GM19468 (cell line): ENCODE data around the gene RPIA.
A peak's percentile ranks its signal among the peaks of the same experiment; 100 is the strongest.
"Not testable (repeated sequence)": the region's sequence is repeated elsewhere in the genome, so short reads cannot be mapped to it uniquely, and the experiment has no call there.

Source experiments
- ATAC-seq: cut with Tn5 transposase; IDR thresholded peaks from one replicate; pipeline ENCODE4 v1.9.1; 2021; ENCODE audit warnings: mild to moderate bottlenecking, moderate library complexity, moderate number of reproducible peaks; ENCODE audit not compliant: unreplicated experiment; ENCODE audit errors: extremely low read depth

Gene RPIA

DNA sequence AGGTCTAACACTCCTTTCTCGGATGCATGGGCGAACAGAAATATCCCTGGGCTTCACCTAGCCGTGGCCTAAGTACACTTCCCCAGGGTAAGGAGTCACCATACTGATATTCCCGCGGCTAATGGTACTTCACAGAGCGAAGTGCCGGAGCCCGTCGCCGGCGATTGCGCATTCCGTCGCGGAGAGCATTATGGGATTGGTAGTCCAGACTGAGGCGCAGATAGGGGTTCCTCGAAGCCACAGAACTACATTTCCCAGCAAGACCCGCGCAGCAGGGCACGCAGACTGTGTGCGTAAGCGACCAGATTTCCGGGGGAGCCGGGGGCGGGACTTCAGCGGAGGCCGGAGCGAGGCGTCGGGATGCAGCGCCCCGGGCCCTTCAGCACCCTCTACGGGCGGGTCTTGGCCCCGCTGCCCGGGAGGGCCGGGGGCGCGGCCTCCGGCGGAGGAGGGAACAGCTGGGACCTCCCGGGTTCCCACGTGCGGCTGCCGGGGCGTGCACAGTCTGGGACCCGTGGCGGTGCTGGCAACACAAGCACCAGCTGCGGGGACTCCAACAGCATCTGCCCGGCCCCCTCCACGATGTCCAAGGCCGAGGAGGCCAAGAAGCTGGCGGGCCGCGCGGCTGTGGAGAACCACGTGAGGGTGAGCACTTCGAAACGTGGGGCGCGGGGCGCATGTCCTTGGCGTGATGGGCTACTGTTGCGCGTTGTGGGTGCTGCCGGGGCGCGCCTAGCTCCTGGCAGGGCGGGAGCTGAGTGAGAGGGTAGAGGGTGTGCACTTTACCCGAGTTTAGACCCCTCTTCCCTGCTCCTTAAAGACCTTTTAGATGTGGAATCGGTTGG lies at the start of gene RPIA:
RPIA (plus strand) TSS at position 335 of the 845 bp plus-strand sequence; CDS start at position 361, 26 bp downstream.
- peak; percentile 94 for ATAC-seq

- no peak for ATAC-seq
Measured at GRCh38 chr2:88642278-88642677, 49.2 kb upstream of the RPIA start.

DNA sequence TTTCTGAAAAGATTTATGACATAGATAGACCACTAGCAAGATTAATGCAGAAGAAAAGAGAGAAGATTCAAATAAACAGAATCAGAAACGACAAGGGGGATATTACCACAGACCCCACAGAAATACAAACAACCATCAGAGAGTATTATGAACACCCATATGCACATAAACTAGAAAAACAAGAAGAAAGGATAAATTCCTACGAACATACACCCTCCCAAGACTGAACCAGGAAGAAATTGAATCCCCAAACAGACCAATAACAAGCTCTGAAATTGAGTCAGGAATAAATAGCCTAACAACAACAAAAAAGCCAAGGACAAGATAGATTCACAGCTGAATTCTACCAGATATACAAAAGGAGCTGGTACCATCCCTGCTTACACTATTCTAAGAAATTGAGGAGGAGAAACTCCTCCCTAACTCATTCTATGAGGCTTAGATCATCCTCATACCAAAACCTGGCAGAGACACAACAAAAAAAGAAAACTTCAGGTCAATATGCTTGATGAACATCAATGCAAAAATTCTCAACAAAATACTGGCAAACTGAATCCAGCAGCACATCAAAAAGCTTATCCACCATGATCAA lies 46.1 kb upstream of the RPIA start:
- ATAC-seq = not testable (repeated sequence)

GRCh38 chr2:88651646-88652045 lies 39.8 kb upstream of the RPIA start:
- ATAC-seq = no peak

DNA sequence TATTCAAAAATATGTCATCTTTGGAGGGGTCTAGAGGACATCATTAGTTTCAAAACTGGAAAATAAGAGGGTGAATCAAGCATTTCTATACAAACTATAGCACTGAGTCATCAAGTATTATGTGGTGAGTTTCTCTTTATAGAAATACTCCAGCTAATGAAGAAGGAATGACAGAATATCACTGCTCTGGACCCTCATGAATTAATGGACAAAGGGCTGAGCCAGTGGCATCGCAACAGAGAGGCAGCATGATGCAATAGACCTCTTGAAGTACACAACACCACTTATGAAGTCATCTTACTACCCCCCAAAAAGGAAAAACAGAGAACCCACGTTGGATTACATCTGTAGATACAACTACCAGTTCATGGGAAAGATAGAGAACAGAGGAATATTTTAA lies 36.8 kb upstream of the RPIA start:
- no peak for ATAC-seq

DNA sequence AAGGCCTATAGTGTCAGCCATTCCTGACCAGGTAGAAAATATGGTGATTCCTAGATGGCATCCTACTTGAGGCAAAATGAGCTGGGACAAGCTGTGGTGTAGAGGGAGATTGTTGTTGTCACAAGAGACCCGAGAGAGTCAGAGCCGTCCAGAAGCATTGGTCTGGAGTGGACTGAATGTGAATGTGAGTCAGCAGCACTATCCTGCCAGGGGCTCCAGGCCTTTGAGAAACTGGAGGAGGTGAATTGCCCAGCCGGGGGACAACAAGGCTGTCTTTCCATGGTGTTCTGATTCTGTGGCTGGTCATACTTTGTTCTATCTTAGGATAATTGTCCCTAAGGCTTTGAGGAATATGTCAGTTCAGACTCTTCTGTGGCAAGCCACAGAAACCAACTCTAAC lies 34.8 kb upstream of the RPIA start:
- no peak for ATAC-seq

DNA sequence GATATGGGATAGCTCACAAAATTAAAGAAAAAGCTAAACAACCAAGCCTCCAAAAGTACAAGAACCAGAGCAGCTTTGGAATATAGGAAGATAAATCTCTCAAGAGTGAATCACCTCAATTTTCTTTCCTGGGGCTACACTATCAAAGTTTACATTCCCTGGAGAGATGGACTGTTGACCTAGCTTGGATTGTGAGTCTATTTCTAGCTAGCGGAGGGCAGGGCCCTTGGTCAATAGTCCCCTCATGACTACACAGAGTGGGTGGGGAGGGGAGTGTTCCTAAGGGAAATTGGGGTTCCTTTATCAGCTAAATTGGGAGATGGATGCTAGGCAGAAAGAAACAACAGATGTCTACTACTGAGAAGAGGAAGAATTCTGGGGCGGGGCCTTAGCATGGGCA lies 34.3 kb upstream of the RPIA start:
- no peak for ATAC-seq

GRCh38 chr2:88658326-88658725 lies 33.1 kb upstream of the RPIA start:
- ATAC-seq = no peak

GRCh38 chr2:88658881-88659537 lies 32.5 kb upstream of the RPIA start:
- ATAC-seq = no peak

DNA sequence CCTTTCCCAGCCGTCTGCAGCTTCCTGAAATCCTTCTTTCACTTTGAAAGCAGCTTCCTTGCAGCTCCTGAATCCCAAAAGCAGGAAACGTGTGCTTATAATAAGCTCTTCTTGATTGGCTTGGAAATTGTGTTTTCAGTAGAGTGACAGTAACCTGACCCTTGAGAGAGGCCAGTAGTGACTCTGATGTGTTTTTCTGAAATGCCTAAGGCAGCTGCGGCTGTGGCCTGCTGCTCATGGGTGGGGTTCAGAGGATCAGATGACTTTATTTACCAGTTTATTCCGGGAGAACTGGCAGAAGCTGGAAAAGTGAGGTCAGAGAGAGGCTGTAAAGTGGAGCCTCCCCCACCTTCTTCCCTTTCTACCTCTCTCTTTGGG lies 31.9 kb upstream of the RPIA start:
- no peak for ATAC-seq

DNA sequence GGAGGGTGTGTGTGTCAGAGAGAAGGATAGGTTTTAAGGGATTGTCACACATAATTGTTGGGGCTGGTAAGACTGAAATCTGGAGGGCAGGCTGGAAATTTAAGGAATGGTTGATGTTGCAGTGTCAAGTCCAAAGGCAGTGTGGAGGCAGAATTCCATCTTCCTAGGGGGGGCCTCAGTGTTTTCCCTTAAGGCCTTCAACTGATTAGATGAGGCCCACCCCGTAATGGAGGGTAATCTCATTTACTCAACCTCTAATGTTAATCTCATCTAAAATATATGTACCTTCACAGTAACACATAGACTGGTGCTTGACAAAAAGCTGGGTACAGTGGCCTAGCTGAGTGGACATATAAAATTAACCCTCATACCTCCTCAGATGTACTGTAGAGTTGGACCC lies 30.9 kb upstream of the RPIA start:
- no peak for ATAC-seq

DNA sequence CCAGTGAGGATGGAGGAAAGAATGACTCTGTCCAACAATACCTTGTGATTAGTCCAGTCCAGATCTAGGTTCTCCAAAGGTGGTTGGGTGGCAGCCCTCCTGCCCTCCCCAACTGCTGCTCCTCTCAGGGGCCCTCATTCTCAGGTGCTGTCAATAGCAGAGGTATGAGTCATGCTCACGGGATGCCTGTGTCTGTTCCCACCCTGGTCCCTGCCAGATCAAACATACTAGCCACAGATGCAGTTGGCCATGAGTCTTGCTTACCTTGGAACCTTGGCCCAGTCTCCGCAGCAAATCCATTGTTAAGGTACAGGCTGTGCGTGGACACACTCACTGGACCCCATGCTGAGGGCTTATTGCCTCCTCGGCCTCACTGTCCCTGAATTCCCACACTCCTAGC lies 24.9 kb upstream of the RPIA start:
- ATAC-seq = no peak

- ATAC-seq = no peak
Measured at GRCh38 chr2:88667219-88667618, 24.3 kb upstream of the RPIA start.

GRCh38 chr2:88668862-88669261 lies 22.6 kb upstream of the RPIA start:
- ATAC-seq = no peak

GRCh38 chr2:88669482-88670214 lies 21.8 kb upstream of the RPIA start:
- ATAC-seq = no peak

GRCh38 chr2:88671786-88672427 lies 19.6 kb upstream of the RPIA start:
- ATAC-seq = peak; percentile 47

DNA sequence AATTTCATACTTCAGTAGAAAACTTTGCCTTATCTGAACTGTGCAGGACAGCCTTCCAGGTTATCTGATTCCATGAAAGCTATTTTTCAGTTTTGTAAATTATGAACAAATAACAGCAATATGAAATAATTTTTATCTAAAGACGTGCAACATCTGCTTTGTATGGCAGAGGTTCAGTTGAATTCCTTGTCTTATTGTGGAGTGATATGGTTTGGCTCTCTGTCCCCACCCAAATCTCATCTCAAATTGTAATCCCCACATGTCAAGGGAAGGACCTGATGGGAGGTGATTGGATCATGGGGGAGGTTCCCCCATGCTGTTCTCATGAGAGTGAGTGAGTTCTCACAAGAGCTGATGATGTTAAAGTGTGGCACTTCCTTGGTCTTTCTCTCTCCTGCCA lies 18.1 kb upstream of the RPIA start:
- ATAC-seq = no peak

- no peak for ATAC-seq
Measured at GRCh38 chr2:88680266-88680902, 11.1 kb upstream of the RPIA start.

GRCh38 chr2:88680916-88681315 lies 10.6 kb upstream of the RPIA start:
- no peak for ATAC-seq
